Activated naive CD4-positive, alpha-beta T cell treated with anti-CD3 and anti-CD28 coated beads, Interleukin-2, amount 50 U/mL, for 16 hours (primary cell): ENCODE measurements around the gene UCHL1.
A peak's percentile ranks its signal among the peaks of the same experiment; 100 is the strongest.

Experiments
- DNase-seq: peaks from one replicate; pipeline ENCODE4 v3.0.0-alpha.2; 2020

The UCHL1 gene

DNA sequence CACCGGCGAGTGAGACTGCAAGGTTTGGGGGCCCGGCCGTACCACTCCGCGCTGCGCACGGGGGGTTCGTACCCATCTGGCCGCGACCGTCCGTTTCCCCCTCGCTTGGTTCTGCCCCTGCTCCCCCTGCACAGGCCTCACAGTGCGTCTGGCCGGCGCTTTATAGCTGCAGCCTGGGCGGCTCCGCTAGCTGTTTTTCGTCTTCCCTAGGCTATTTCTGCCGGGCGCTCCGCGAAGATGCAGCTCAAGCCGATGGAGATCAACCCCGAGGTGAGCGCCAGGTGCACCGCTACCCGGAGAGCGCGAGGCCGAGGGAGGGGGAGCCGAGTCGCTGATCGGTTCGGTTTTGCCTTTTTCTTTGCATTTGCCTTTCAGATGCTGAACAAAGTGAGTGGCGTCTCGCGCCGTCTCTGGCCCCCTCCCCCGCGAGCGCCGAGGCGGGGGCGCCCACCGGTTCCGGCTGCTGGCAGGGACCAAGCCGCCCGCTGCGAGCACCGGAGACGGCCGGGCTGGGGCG is at the start of gene UCHL1:
UCHL1 (plus strand) TSS at position 189 of the 517 bp plus-strand sequence; CDS start at position 238, 49 bp downstream.
- DNase-seq = no peak

DNA sequence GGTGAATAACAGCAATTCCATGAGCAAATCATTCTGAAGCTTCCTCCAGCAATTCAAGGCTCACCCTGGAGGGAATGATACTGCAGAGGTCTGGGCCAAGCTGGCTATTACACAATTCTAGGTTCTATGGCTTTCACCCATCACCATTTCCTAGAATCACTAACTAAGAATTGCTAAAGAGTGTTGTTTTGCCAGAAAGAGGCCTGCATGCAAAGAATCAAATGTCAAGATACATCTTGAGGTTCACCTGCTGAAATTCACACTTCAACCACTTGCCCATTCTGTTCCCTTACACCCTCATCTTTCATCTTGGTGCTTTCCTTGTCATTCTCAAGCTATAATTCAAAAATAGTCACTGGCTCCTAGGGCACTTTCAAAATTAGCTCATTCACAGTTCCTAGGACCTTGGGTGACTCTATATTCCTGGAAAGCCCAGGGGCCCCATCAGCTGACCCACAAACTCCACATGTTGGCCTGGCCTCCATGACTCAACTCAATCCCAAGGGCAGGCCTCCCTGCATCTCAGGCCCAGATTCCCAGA is 49.4 kb upstream of the UCHL1 start:
- no peak for DNase-seq

DNA sequence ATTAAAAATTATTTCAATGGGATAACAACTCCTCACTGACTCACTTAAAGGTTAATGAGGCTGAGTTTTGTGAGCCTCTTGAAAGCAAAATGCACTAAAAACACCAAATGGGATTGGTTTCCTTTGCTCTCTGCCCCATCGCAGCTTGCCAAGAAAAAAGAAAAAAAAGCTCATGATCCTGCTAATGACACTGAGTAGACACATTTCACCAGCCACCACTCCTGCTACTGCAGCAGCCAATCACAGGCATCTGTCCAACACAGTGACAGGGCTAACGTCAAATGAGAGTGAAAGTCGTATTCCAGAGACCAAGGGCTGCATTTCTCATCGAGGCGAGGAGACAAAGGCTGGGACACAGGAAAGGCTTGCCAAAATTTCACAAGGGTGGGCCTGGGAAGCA is 47.5 kb upstream of the UCHL1 start:
- DNase-seq = no peak

DNA sequence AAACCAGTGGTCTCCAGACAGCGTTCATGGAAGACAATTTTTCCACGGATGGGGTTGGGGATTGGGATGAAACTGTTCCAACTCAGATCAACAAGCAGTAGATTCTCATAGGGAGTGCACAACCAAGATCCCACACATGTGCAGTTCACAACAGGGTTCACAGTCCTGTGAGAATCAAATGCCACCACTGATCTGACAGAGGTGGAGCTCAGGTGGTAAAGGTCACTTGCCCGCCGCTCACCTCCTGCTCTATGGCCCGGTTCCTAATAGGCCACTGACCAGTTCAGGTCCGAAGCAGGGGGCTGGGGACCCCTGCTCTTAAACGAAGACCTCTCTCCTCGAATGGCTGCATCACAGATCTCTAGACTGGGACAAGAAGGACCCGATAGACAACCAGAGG is 46.8 kb upstream of the UCHL1 start:
- DNase-seq = no peak

DNA sequence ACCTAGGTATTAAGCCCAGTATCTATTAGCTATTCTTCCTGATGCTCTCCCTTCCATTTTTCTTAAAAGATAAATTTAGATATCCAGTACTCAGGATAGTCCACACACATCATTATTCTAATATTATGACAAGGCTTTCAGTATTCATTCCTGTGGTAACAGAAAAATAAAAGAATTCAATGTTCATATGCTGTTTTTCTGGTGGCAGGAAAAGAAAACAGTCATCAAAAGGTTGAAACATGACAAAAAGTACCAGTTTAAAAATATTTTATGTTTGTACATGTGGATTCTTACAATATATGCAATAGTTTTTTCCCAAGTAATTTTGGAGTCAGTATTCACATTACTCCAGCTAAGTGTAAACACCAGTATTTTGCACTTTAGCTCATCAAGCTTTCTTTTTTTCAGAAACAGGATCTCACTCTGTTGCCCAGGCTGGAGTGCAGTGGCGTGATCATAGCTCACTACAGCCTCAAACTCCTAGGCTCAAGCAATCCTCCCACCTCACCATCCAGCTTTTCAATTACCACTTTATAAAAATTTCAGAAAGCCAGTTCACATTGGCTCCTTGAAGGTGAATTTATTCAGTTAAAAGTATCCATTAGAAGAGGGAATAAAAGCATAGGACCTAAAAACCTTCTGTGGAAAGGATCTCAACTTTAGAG is 44.6 kb upstream of the UCHL1 start:
- DNase-seq = no peak

DNA sequence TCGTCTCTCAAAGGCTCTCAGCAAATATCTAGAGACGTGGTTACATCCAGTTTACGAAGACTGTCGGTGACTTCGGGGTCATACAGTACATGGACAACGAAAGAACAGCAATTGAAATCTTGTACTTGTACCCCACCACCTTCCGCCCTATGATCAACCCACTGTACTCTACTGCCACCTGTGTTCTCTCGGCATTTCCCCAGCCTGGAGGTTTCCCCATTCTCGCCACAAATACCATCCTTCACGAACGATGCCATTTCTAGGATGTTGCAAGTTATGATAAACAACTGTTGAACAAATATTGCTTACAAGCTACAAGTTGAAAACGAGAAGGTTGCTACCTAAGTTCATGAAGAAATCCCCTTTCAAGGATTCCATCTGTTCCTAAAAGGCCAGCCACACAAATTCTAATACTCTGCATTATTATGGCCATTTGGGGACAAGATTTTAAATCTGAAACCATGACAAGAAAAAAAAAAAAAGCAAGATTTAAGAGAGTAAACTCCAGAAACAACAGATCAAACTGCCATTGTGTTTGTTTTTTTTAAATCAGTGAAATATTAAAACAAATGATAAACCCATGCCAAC is 44.0 kb upstream of the UCHL1 start:
- DNase-seq = no peak

DNA sequence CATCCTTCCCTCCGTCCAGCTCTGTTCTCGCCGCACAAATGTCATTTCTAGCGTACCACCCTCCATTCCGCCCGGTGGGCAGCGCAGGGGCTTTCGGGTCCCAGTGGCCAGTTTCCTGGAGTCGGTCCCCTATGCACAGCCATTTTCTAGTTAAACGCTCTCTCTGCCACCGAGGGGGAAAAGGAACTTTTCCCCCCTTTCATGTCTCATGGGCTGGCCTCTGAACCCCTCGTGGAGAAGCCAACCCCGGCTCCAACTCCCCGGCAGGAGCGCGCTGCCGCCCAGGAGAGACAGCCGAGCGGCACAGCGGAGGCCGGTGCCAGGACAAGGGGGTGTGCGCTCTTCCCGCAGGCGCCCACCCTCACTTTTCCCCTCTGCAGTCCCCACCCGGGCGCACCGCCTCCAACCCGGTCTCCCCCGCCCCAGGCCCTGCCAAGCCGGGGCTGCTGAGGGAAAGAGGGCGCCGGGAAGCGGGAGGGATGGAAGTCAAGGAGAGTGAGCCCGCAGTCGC is 43.0 kb upstream of the UCHL1 start:
- DNase-seq = no peak

DNA sequence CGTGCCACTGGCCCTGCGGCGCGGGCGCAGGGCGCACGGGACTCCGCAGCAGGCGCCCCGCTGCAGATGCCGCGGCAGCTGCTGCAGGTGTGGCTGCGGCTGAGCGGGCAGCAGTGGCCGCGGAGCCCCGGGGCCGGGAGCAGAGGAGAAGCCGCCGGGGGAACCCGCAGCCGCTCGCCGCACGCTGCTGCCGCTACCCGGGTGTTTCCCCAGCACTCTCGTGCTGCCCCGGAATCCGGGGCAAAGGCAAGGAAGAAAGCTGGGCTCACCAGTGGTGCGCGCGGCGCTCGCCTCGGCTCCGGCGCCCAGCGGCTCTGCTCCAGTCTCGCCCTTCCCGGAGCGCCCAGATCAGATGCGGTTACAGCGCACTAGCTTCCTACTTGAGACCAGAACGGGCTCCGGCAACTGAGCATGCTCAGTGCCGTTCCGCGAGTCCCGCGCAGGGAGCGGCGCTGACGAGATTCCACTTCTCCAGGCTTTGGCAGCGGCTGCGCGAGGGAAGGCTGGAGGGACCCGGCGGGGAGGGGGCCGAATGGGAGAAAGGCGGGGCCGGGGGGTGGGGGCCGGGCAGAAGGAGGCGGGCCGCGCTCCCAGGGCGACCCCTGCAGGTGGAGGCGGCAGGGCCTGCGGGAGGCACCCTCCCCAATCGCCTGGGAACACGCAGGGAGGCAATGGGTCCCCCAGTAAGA is 42.4 kb upstream of the UCHL1 start, which contains the start of gene APBB2:
APBB2 (minus strand) TSS at position 407 of the 689 bp plus-strand sequence. CDS start 181,288 bp downstream, outside the sequence.
- DNase-seq = peak; percentile 55

DNA sequence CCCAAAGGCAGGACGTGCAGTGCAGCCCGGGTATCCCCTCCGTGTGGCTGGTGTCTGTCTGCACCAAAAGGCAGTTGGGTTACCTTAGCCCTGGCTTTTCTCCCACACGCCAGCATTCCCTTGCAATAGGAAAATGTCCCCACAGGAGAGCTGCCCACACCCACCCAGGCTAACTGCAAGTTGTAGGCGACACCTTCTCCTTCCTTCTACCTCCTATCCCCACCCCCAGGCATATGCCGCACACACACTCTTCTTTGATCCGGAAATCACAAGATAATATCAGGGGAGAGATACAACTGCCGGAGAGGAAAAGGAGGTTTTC is 41.9 kb upstream of the UCHL1 start:
- no peak for DNase-seq

DNA sequence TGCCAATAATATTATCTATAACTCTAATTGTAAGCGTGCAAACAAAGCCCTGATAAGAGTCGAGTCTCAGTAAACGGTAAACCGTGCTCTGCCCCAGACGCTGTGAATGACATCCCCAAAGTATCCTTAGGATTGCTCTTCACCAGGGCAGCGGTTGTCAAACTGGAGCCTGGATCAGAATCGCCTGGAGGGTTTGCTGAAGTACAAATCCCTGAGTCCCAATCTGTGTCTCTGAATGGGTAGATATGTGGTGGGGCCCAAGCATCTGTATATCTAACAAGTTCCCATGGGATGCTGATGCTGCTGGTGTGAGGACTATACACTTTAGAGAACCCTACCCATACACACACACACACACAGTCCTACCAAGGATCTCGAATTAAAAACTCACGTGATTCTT is 41.6 kb upstream of the UCHL1 start:
- no peak for DNase-seq

DNA sequence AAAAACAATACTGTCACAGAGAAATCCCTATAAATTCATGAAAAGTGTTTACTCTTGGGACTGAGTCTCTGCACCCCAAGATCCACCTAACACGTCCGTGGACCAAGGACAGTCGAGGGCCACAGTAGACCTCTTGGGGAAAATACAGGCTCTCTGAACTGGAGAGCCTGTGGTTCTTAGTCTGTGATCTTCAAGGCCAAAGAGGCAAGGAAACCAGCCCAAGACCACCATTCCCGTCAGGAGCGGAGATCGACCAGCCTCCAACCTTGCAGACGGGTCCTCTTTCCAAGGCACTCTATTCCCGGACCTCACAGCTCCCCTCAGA is 40.8 kb upstream of the UCHL1 start:
- no peak for DNase-seq

DNA sequence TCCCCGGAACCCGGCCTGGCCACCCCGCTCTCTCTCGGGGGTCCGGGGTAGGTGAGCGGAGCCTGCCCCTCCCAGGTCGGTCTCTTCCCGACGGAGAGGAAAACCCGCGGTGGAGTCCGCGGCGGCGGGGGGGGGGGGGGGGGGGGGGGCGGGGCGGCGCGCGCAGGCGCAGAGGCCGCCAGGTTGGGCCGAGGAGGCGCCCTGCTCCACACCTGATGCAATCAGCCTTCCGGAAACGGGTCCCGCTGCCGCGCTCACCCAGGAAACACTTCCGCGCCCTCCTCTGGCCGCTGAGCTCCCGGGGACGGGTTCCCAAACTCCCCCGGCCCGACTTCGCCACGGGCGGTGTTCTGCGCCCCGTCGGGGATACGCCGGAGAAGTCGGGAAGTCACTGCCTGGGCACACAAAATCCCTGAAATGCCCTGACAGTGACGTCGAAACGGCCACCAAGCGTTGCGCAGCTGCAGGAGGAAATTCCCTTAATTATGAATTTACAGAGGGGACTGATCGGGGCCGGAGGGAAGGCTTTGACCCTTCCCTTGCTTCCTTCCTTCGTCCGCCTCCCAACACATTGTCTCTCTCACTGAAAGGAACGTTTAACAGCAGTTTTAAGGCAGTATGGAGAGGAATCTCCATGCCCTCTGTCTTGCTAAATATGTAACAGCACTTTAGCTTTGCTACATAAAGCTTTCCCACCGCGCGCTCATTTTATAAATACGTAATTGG is 40.3 kb upstream of the UCHL1 start:
- DNase-seq = peak; percentile 65

DNA sequence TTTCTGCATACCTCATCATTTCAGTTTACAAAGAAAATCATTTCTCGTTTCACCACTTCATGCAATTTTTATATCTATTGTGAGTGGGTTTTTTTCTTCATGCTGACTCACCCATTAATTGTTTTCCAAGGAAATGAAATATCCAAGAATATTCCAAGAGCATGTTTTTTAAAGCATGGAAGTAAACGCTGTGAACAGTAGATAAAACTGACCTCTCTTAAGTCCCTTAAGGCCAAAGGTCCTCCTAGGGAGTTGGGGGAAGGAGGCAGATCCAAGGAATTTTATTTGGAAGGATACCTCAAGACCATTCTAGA is 39.8 kb upstream of the UCHL1 start:
- no peak for DNase-seq

DNA sequence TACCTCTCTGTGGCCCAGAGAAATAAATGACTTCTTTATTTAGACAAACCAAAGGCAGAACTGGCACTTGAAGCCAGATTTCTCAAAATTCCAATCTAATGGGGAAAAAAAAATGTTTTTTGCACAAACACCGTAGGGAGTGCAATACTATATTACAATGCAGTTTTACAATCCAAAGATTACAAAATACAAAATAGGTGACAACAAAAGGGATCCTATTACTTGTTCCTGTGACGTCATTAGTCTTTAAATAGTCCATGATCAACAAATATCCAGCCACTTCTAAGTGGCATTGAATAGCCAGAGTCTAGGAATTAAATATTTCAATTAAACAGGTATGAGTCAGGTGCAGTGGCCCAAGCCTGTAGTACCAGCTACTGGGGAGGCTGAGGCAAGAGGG is 39.4 kb upstream of the UCHL1 start:
- no peak for DNase-seq

DNA sequence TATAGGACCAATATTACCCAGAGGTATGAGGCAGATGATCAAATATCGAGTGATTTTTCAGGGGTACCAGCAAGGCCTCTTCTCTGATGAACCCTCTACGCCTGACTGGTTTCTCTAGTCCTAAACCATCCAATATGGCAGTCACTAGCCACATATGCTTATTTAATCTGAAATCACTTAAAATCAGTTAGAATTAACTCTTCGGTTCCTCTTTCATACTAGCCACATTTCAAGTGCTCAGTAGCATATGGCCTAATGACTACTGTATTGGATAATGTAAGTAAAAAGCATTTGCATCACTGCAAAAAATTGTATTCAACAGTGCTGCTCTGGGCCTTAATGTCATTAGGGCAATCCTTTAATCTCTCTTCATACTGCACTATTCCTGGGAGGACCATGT is 38.0 kb upstream of the UCHL1 start:
- DNase-seq = no peak

DNA sequence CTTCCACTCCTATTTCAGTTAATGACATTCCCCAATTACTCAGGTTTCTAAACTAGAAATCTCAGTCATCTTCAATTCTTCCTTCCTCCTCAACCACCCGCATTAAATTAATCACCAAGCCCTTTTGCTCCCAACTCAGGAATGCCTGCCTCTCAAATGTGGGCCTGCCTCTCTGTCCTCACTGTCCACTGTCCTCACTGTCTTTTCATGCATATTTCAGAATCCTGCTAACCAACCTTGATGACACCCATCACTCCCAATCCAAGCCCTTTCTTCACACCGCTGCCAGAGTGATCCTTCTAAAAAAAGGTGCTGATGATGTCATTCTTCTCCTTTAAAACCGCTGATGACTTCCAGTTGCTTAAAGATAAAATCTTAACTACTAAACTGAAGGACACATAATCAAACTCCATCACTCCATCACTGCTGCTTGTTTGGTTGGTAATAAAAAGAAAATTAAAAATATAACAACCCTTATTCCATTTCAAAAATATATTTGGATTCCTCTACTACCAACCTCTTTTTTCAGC is 37.2 kb upstream of the UCHL1 start:
- no peak for DNase-seq

DNA sequence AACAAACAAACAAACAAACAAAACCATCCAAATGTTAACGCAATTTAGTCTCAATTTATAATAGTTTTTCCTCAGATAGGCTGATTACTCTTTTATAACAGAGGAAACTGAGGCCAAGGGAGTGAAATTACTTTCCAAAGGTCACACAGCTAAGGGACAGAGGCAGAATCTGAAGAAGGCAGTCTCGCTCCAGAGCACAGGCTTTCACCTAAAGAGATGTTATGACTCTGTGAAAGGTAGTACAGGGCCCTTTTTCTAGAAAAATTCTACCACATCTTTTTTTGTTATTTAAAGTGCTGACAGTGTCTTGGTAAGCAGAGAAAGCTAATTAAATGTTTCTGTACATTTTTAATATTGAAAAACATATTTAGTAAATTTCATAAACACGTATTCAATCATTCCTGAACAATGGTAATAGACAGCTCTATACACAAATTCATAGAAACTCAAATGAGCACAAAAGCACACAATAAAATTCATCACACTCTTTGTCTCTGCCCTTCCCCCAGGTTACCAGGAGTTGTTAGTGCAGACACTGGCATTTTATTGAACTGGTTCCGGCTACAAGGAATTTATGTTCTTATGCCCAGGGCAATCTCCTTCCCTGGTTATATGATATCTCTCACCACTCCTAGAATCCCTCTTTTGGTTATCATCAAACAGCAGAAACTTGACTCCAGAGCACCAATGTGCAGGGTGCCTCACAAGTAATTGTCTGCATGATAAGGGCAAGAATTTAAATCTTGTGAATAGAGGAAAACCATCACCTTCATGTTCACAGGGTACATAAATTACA is 34.7 kb upstream of the UCHL1 start:
- DNase-seq = no peak

DNA sequence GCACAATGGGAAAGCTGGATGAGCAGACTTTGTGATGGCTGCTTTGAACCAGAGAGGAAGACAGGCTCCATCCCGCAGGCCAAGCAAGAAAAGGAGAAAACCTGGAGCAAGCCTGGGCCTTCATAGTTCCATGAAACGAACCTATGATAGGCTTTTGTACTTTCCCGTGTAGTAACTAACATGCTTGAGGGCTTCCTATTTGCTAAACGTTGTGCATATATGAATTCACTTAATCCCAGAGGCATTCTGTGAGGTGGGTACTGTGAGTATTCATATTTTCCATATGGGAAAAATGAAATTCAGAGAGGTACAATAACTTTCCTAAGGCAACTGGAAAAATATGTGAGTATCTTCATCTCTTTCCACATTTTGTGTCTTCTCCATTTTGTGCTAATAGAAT is 28.8 kb upstream of the UCHL1 start:
- DNase-seq = no peak

DNA sequence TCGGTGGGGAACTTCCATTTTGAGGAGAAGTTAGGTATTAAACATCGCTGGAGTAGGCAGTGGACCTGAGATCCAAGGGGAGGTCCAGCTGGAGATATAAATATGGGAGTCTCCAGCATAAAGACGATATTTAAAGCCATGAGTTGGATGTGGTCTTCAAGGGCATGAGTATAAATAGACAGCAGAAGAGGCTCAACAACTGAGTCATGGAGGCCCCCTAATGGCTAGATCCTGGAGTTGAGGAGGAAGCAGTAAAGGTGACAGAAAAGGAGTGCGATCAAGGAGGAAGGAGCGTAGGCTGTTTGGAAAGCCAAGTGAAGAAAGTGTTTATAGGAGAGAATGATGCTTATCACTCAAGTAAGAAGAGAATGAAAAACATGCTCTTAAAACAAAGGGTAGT is 24.3 kb upstream of the UCHL1 start:
- no peak for DNase-seq

DNA sequence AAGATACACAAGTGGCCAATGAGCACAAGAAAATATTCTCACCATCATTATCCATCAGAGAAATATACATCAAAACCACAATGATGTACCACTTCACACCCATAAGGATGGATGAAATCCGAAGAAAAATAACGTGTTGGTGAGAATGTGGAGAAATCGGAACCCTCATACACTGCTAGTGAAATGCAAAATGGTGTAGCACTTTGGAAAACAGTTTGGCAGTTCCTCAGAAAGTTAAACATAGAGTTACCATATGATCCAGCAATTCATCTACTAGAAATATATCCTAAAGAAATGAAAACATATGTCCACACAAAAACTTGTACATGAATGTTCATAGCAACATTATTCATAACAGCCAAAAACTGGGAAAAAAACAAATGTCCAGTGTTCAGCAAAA is 23.9 kb upstream of the UCHL1 start:
- no peak for DNase-seq

DNA sequence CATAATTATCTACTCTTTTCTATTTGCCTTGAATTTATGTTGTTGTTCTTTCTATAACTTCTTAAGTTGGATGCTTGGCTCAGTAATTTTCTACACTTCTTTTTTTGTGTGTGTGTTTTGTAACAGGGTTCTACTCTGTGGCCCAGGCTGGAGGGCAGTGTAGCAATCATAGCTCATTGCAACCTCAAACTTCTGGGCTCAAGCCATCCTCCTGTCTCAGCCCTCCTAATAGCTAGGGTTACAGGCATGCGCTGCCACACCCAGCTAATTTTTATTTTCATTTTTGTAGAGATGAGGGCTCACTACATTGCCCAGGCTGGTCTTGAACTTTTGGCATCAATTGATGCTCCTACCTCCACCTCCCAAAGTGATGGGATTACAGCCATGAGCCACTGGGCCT is 20.7 kb upstream of the UCHL1 start:
- DNase-seq = no peak

DNA sequence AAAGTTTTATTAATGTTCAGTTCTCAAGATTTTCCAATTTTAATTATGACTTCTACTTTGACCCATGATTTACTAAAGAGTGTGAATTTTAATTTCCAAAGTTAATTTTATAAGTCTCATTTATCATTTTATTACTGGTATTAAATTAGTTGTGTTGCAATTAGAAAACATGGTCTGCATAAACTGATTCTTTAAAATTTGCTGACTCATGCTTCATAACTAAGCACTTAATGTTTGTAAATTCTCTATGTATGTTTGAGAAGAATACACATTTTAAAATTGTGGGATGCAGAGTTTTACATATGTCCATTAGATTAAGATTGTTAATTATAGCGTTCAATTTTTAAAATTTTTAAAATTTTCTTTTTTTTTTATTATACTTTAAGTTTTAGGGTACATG is 20.2 kb upstream of the UCHL1 start:
- no peak for DNase-seq
